HepG2 (cell line): ENCODE measurements around the gene SWI5. TPM values are rescaled to one million over a fixed set of nuclear protein-coding genes. Genes with fewer than 3 reads are reported as not detected.

Experiments used
- DMAP1 ChIP-seq: IDR thresholded peaks from 2 replicates; pipeline ENCODE4 v1.6.1; 2016
- HBP1 ChIP-seq: IDR thresholded peaks from 2 replicates; pipeline ENCODE4 v1.6.1; 2016; ENCODE audit warnings: low read depth, control low read depth
- KIAA2018 ChIP-seq: sonication (generic); formaldehyde crosslinking; IDR thresholded peaks from 2 replicates; pipeline ENCODE4 v1.5.0; 2020; ENCODE audit warnings: mild to moderate bottlenecking, missing genetic modification reagents, borderline replicate concordance
- ZBTB43 ChIP-seq: sonication (generic); formaldehyde crosslinking; conservative IDR thresholded peaks from 2 replicates; pipeline ENCODE4 v1.4.0; 2020; ENCODE audit warnings: missing genetic modification reagents
- ZHX2 ChIP-seq, 2 experiments: sonication (generic) in 1 of 2; formaldehyde crosslinking in 1 of 2; IDR thresholded peaks; 2 replicates each; pipeline versions ENCODE4 v1.6.1 to v1.9.0; 2014 to 2022; ENCODE audit warnings: antibody characterized with exemption in 1 of 2, borderline replicate concordance in 1 of 2, inconsistent platforms in 1 of 2, low read depth in 1 of 2, missing genetic modification reagents in 1 of 2
- ZNF800 ChIP-seq: sonication (generic); formaldehyde crosslinking; IDR thresholded peaks from 2 replicates; pipeline ENCODE4 v1.4.0; 2020; ENCODE audit warnings: missing genetic modification reagents
- polyA plus RNA-seq, 8 experiments: library from polyadenylated mRNA; depleted of rRNA in 3 of 8; stranded (reverse) in 7 of 8; unstranded in 1 of 8; fragments of >200 nt; fragmentation: Illumina TruSeq in 4 of 8; extraction: Trizol in 4 of 8; gene quantifications; 2 replicates each; pipeline versions ENCODE4 v1.2.1 to v1.2.3, GENCODE V29; 2011 to 2016; ENCODE audit warnings: low read depth in 4 of 8, missing spikeins in 1 of 8, mixed read lengths in 1 of 8; ENCODE audit not compliant: insufficient read depth in 1 of 8
- total RNA-seq, 5 experiments: library from RNA; depleted of rRNA; stranded (reverse); fragments of >200 nt; fragmentation: Illumina TruSeq; extraction: Trizol; gene quantifications; 2 replicates each; pipeline ENCODE4 v1.2.3, GENCODE V29; 2016; ENCODE audit warnings: low read depth in 1 of 5

Gene SWI5
- total and polyA plus RNA-seq, 2 of the 13 experiments (the other 11 are each of a cell fraction or from before 2014, with no cell fraction given): 39.2 to 41.0 TPM

GRCh38 chr9:128275198-128276007 lies 673 bp upstream of the SWI5 start, which contains the start of gene GOLGA2 (continued):
- peak; percentile 62; the same call in 1 of the 2 replicates for TF ChIP-seq ZHX2 (IDR thresholded peaks at IDR 0.05; ENCODE audit: low read depth)
- TF ChIP-seq ZHX2 (CRISPR knock-in tag; IDR thresholded peaks at IDR 0.05; ENCODE audit: borderline replicate concordance): no peak
- TF ChIP-seq KIAA2018 (CRISPR knock-in tag): no peak
- peak; percentile 81 for TF ChIP-seq DMAP1 (CRISPR knock-in tag)
- no peak; the same call in 1 of the 2 replicates for TF ChIP-seq ZBTB43
- TF ChIP-seq HBP1 (CRISPR knock-in tag): peak; percentile 34; the same call in 1 of the 2 replicates
- TF ChIP-seq ZNF800 (CRISPR knock-in tag): no peak
